HG02981 (cell line): ENCODE data around the gene DIPK2B.

Experiments
- ATAC-seq: cut with Tn5 transposase; IDR thresholded peaks from one replicate; pipeline ENCODE4 v1.9.1; 2021; ENCODE audit warnings: mild to moderate bottlenecking, moderate library complexity; ENCODE audit not compliant: unreplicated experiment

The DIPK2B gene, protein sequence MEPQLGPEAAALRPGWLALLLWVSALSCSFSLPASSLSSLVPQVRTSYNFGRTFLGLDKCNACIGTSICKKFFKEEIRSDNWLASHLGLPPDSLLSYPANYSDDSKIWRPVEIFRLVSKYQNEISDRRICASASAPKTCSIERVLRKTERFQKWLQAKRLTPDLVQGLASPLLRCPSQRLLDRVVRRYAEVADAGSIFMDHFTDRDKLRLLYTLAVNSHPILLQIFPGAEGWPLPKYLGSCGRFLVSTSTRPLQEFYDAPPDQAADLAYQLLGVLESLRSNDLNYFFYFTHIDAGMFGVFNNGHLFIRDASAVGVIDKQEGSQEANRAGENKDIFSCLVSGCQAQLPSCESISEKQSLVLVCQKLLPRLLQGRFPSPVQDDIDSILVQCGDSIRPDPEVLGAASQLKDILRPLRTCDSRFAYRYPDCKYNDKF

GRCh38 chrX:45200741-45201234 lies at the start of gene DIPK2B:
TSS of gene DIPK2B (minus strand) at chrX:45200876. CDS start at chrX:45200826, 50 bp downstream.
- no peak for ATAC-seq

DNA sequence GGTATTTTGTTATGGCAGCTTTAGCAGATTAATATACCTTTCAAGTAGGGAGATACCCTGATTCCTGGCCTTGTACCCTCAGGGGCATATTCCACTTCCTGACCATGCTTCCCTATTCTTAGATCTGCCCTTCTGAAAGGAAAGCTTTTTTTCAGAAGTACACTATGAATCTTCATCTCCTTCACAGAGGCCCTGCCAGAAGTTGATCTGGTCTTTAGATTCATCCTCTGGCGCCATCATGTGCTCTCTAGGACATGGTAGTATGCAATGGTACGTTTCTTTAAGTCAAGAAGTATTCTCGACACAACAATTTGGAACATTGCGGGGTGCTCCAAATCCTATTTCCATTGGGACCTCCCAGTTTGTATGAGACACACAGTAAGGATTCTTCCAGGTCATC lies 39.6 kb upstream of the DIPK2B start:
- ATAC-seq: no peak

DNA sequence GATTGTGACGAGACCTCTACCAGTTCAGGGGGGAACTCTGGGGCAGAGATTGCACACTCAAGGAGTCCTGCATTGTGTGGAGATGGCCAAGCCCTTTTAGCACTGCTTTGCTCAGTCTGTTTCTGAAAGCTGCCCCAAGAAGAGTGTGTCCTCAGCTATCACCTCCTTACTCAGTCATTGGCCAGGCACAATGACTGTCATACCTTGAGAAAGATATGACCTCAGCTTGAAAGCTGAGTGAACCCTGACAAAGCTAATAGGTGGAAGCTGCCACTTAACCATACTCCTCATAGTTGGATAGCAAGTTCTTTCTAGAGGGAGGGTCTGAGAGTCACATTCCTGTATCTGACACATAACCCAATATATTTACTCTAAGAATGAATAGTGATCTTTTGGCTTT lies 37.8 kb upstream of the DIPK2B start:
- ATAC-seq: no peak

DNA sequence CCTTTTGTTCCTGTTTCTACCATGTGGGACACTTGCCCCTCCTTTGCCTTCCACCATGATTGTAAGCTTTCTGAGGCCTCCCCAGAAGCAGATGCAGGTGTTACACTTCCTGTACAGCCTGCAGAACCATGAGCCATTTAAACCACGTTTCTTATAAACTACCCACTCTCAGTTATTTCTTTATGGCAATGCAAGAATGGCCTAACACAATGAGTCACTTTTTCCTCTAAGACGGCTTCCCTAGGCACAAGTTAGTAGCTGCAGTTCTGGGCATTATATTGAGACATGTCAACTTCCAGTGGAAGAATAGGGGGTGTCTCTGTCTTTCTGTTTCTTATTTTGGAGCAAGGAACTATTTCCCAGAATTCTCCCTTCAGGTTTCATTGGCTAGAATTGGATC lies 32.9 kb upstream of the DIPK2B start:
- ATAC-seq: no peak

DNA sequence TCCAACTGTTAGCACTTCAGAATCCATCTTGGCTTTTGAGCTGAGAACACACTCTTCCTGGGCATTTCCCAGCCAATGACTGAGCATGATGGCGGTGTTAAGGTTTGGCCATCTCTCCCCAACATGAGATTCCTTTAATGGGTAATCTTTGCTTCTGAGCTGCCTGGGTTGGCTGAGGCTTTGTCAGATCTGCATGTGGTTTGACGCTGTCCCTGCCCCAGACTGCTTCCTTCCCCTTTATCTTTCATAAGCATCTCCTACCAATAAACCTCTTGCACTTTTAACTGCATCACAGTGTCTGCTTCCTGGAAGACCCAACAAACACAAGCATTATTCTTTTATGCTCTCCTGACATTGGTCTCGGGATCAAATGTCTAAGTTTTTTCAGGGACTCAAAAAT lies 31.5 kb upstream of the DIPK2B start:
- no peak for ATAC-seq

DNA sequence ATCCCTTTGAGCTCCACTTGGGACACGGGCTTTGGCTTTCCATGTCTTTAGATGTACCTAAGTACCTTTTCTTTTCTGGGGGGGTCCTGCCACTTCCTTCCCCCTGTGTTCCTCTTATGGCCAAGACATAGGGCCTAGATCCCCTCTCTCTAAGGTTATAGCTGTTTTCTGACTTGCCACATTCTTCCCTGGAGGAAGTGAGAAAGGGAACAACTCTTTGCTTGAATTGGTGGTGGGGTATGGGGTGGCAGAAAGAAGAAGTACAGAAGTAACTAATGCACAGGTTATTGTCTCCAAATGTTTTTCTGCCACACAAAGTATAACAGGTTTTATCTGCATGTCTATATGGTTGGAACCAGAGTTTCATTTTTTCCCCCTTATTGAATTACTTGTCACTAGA lies 29.7 kb upstream of the DIPK2B start:
- no peak for ATAC-seq

DNA sequence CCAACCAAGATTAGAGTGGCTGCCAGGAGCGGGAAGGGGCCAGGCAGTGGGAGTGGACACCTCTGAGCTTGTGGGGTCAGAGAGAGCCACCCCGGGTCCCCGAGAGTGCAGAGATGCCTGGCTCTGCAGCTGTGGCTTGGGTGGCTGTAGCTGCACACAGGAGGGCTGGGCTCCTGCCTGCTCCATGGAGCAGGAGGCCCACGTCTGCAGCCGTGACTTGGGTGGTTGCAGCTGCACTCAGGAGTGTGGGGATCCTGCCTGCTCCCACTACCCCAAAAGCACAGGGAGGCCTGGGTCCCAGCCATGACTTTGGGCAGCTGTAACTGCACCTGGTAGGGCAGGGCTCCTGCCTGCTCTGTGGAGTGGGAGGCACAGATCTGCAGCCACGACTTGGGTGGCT lies 28.7 kb upstream of the DIPK2B start:
- no peak for ATAC-seq

DNA sequence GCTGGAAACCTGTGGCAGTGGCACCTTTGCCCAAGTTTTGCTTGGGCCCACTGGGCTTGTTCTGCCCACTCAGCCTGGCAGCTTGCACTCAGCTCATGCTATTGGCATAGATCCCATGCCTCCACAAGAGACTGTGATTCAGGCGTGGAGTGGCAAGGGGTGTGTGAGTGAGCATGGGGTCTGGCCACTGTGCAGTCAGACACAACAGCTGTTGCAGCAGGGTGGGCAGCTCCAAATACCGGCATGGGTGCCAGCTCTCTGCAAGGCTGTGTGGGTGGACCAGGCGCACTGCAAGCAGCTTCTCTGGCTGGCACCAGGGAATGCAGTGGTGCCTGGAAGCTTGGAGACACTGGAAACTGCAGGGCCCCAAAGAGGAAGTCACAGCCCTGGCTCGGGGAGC lies 27.4 kb upstream of the DIPK2B start:
- no peak for ATAC-seq

- ATAC-seq: no peak
Measured at GRCh38 chrX:45208121-45208856, 7.6 kb upstream of the DIPK2B start.

GRCh38 chrX:45202171-45202570 lies 1.5 kb upstream of the DIPK2B start:
- no peak for ATAC-seq

DNA sequence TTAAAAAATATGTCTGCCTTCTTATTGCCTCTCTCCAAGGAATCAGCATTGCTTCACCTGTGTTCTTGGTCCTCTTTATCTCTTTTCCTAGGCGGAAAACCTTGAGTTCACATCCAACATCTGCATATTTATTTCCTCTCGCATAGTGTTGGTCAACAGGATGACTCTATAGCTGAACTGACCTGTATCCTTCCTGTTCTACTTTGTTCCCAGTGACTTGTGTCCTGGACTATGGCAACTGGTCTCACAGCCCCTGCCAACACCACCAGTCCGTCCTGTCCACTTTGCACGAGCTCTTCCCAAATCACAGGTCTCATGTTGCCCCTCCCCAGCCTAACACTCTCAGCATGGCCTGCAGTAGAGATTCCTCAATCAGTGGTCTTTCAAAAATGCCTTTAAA lies 2.0 kb downstream of the DIPK2B start:
- no peak for ATAC-seq

DNA sequence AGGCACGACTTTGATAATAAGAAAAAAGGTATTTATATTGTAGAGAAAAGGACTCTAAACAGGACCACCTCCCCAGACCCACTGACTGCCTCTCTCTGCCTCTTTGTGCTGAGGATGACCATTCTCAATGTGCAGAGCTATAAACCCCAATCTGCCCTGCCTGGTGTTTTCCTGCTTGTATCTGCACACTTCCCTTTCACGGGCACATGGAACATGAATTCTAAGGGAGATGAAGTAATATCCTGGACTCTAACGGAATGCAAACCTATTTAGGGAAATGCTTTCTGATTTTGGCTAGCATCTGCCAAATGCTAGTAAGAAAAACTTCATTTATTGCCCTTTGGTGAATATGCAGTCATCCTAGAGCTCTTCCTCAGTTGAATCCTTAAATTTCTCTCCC lies 2.4 kb downstream of the DIPK2B start:
- ATAC-seq: no peak

DNA sequence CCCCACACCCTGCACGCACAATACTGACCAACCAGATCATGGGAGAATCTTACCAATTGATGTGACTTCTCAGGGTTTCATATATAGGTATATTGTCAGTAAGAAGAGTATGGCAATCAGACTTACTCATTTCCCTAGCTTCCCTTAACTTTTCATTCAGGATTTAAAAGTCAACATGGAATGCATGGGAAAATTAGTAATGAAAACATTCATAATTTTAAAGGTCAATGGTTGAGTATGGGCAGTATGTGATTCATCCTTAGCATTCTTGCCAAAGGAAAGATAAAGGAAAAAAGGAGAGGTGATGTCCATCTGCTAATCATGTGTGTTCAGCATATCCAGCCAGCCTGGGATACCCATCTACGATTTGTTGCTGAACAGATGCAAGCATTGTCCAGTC lies 4.0 kb downstream of the DIPK2B start:
- no peak for ATAC-seq

GRCh38 chrX:45191820-45192409 lies 8.8 kb downstream of the DIPK2B start:
- ATAC-seq: no peak

DNA sequence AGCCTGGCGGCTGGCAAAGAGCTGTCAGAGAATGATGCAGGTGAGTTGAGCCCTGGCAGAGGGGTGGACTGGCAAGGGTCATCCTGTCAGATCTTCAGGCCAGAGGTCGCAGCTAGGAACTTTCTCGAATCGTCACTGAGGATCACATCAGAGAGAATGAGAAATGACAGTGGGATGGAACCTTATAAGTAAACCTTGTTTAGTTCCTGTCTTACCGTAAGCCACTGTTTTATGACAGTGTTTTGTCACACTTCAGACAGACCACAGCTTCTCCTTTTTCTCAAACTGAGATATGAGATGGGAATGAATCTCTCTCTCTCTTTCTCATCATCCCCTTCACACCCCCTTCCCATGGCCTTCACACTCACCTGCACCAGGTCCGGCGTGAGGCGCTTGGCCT lies 9.3 kb downstream of the DIPK2B start:
- ATAC-seq: no peak

- ATAC-seq: no peak
Measured at GRCh38 chrX:45187731-45188130, 12.9 kb downstream of the DIPK2B start.

GRCh38 chrX:45186643-45187026 lies 14.0 kb downstream of the DIPK2B start:
- no peak for ATAC-seq

- ATAC-seq: no peak
Measured at GRCh38 chrX:45184211-45184610, 16.5 kb downstream of the DIPK2B start.

GRCh38 chrX:45172890-45173289 lies 27.8 kb downstream of the DIPK2B start:
- no peak for ATAC-seq

DNA sequence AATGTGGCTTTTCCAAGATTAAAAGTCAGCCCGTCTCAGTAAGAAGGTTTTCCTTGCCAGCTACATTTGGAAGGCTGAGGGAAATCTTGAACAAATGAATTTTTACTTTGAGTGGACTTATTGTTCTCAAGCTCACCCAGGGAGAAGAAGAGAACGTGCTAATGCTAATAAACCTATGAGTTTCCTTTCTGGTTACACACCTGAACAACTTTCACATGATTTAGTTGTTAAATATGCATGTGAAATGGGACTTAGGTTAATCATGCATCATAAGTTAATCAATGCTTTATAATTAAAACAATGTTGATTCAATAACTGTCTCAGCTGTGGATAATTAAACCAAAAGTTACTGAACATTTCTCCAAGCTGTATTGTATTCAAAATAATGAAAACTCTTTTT lies 33.9 kb downstream of the DIPK2B start:
- ATAC-seq: no peak

DNA sequence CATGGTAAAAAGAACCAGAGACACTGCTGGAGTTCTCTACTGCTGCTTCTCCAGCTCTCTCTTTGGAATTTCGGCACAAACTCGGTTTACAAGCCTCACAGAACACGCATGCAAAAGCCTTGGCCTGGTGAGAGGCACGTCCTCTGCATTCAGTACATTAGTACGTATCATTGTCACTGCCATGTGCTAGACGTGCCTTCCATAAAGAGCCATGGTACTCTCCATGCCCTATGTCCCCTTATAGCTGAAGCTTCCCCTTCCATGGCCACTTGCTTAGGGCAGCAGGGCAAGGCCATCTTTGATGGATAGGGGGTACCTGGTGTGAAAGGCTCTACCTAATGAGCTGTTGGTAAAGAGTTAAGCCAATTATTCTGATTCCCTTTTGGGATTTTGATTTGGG lies 35.0 kb downstream of the DIPK2B start:
- no peak for ATAC-seq

- no peak for ATAC-seq
Measured at GRCh38 chrX:45164995-45165394, 35.7 kb downstream of the DIPK2B start.
